ENCODE measurements around the gene NME4. TPM values are rescaled to one million over a fixed set of nuclear protein-coding genes. Genes with fewer than 3 reads are reported as not detected.

Gene NME4
- total RNA-seq, 4 donors from 2014 or later = 20.7 to 48.3 (median 25.3) TPM

- Histone ChIP-seq H3K27ac (peak overlapping the region; percentile 67 to 88 (median 78)), H3K36me3 (no peaks in the 10 kb centered on the region), H3K9me3 (no peaks in the 10 kb centered on the region), H3K4me3 (peak overlapping the region; percentile 52 to 89 (median 68)), H3K27me3 (no peaks in the 10 kb centered on the region), H3K4me1 (peaks cover 11 to 55% (median 12%) of the 10 kb centered on the region in 3 donors)
- peak in 5 of 6 experiments; percentile 34 to 63 (median 52) for TF ChIP-seq CTCF (IDR thresholded peaks at IDR 0.05)
- TF ChIP-seq POLR2A (IDR thresholded peaks at IDR 0.05) = no peak
- no peak for DNase-seq
- 7 to 42% methylated on average over 4 to 9 of the region's 29 CpGs for WGBS, 2 donors
- intact Hi-C loops (cut with DNase I) = loop anchor here (10.0 kb wide), 1 partner anchor 97 kb away; no protein-coding TSS in a partner anchor
These were observed 835 bp downstream of the NME4 start for GRCh38 chr16:397736-398332.

GRCh38 chr16:398561-399339 lies 1.8 kb downstream of the NME4 start:
- WGBS, 2 donors = 71 to 75% methylated on average over 6 to 14 of the region's 24 CpGs
- H3K27me3 ChIP-seq = no peaks in the 10 kb centered on the region
- intact Hi-C loops (cut with DNase I) = loop anchor here (10.0 kb wide), 1 partner anchor 96 kb away; no protein-coding TSS in a partner anchor
- H3K9me3 ChIP-seq = no peaks in the 10 kb centered on the region
- TF ChIP-seq CTCF (IDR thresholded peaks at IDR 0.05) (no peak), POLR2A (IDR thresholded peaks at IDR 0.05) (no peak)
- no peak overlapping the region for H3K4me3 ChIP-seq
- H3K36me3 ChIP-seq = no peaks in the 10 kb centered on the region
- peaks cover 11 to 58% (median 12%) of the 10 kb centered on the region in 3 donors for H3K4me1 ChIP-seq
- peak overlapping the region in 3 of 4 donors; percentile 69 to 88 (median 88) for H3K27ac ChIP-seq
- no peak for DNase-seq

- Histone ChIP-seq H3K27me3 (no peaks in the 10 kb centered on the region), H3K9me3 (no peaks in the 10 kb centered on the region), H3K4me1 (peaks cover 11 to 58% (median 12%) of the 10 kb centered on the region in 3 donors), H3K4me3 (no peak overlapping the region), H3K36me3 (no peaks in the 10 kb centered on the region), H3K27ac (peak overlapping the region in 2 of 4 donors; percentile 78 to 97)
- 40 to 100% methylated on average over 1 of the region's 22 CpGs for WGBS, 2 donors
- TF ChIP-seq CTCF (IDR thresholded peaks at IDR 0.05) (no peak), POLR2A (IDR thresholded peaks at IDR 0.05) (no peak)
- intact Hi-C loops (cut with DNase I) = loop anchor here (10.0 kb wide), 1 partner anchor 95 kb away; no protein-coding TSS in a partner anchor
- DNase-seq = no peak
These were observed 2.5 kb downstream of the NME4 start for GRCh38 chr16:399340-400019.

- peak overlapping the region in 3 of 4 donors; percentile 82 to 98 (median 85) for H3K4me3 ChIP-seq
These were observed 3.1 kb downstream of the NME4 start for GRCh38 chr16:400061-400591.

More at GRCh38 chr16:400061-400591, 3.1 kb downstream of the NME4 start:
- intact Hi-C loops (cut with DNase I) = no loop called here
- Histone ChIP-seq H3K9me3 (no peaks in the 10 kb centered on the region), H3K27ac (peak overlapping the region; percentile 78 to 97 (median 92)), H3K27me3 (no peaks in the 10 kb centered on the region), H3K4me1 (peaks cover 11 to 58% (median 12%) of the 10 kb centered on the region in 3 donors), H3K36me3 (no peaks in the 10 kb centered on the region)
- no peak for TF ChIP-seq CTCF (IDR thresholded peaks at IDR 0.05)
- no peak for TF ChIP-seq POLR2A (IDR thresholded peaks at IDR 0.05)
- no peak for DNase-seq
- WGBS, 2 donors = 54 to 67% methylated on average over 3 to 5 of the region's 10 CpGs

All from esophagus squamous epithelium (tissue), 5 donors.